SK-N-SH treated with all-trans-retinoic acid at 6 μM for 48 hours (cell line): ENCODE data around the gene MTCH1.
"Not testable (repeated sequence)": the region's sequence is repeated elsewhere in the genome, so short reads cannot be mapped to it uniquely, and the experiment has no call there.

Experiments used
- ATAC-seq: fragments of 200-7000 bp; cut with Tn5 transposase; 3 replicates; pipeline ENCODE4 v1.9.1; 2020; ENCODE audit warnings: mild to moderate bottlenecking, moderate library complexity
- ARNTL ChIP-seq: fragments of 450-650 bp; formaldehyde crosslinking; IDR thresholded peaks from 2 replicates; pipeline ENCODE4 v1.5.0; 2020; ENCODE audit warnings: low read depth, mild to moderate bottlenecking, moderate library complexity, borderline replicate concordance
- CSDC2 ChIP-seq: fragments of 250-450 bp; sonication (Bioruptor Pico); IDR thresholded peaks from 2 replicates; pipeline ENCODE4 v1.5.0; 2020; ENCODE audit warnings: mild to moderate bottlenecking, moderate library complexity
- ESRRG ChIP-seq: fragments of 250-450 bp; sonication (Bioruptor Pico); IDR thresholded peaks from 2 replicates; pipeline ENCODE4 v1.6.1; 2021; ENCODE audit warnings: mild to moderate bottlenecking
- ISL1 ChIP-seq: fragments of 250-450 bp; sonication (Bioruptor Pico); IDR thresholded peaks from 2 replicates; pipeline ENCODE4 v2.1.2; 2022; ENCODE audit warnings: mild to moderate bottlenecking, moderate library complexity
- OSR1 ChIP-seq: fragments of 250-450 bp; sonication (Bioruptor Pico); IDR thresholded peaks from 2 replicates; pipeline ENCODE4 v1.8.0; 2022; ENCODE audit warnings: moderate library complexity, mild to moderate bottlenecking, inconsistent platforms
- PPARA ChIP-seq: fragments of 250-450 bp; sonication (Bioruptor Pico); IDR thresholded peaks from 2 replicates; pipeline ENCODE4 v1.5.0; 2020; ENCODE audit warnings: mild to moderate bottlenecking, borderline replicate concordance
- RARB ChIP-seq: fragments of 250-450 bp; sonication (Bioruptor Pico); IDR thresholded peaks from 2 replicates; pipeline ENCODE4 v1.8.0; 2021; ENCODE audit warnings: mild to moderate bottlenecking, moderate library complexity
- SNAI2 ChIP-seq: fragments of 250-450 bp; sonication (Bioruptor Pico); IDR thresholded peaks from 2 replicates; pipeline ENCODE4 v1.5.0; 2020; ENCODE audit warnings: mild to moderate bottlenecking, moderate library complexity
- TCF4 ChIP-seq: fragments of 250-450 bp; sonication (Bioruptor Pico); IDR thresholded peaks from 2 replicates; pipeline ENCODE4 v1.8.0; 2021; ENCODE audit warnings: mild to moderate bottlenecking, moderate library complexity, borderline replicate concordance
- ZFP3 ChIP-seq: fragments of 250-450 bp; sonication (Bioruptor Pico); IDR thresholded peaks from 2 replicates; pipeline ENCODE4 v1.5.0; 2020; ENCODE audit warnings: mild to moderate bottlenecking, moderate library complexity
- ZFP30 ChIP-seq: fragments of 450-650 bp; formaldehyde crosslinking; IDR thresholded peaks from 2 replicates; pipeline ENCODE4 v1.5.0; 2022; ENCODE audit warnings: mild to moderate bottlenecking, moderate library complexity
- ZNF70 ChIP-seq: fragments of 450-650 bp; formaldehyde crosslinking; IDR thresholded peaks from 2 replicates; pipeline ENCODE4 v1.5.0; 2020; ENCODE audit warnings: mild to moderate bottlenecking, moderate library complexity
- ZNF8 ChIP-seq: fragments of 450-650 bp; formaldehyde crosslinking; IDR thresholded peaks from 2 replicates; pipeline ENCODE4 v1.5.0; 2020; ENCODE audit warnings: mild to moderate bottlenecking, moderate library complexity
- TF ChIP-seq, protein P1 (sequence below): fragments of 250-450 bp; sonication (Bioruptor Pico); IDR thresholded peaks from 2 replicates; pipeline ENCODE4 v1.5.0; 2020; ENCODE audit warnings: mild to moderate bottlenecking, moderate library complexity
- TF ChIP-seq, protein P2 (sequence below): fragments of 250-450 bp; sonication (Bioruptor Pico); IDR thresholded peaks from 2 replicates; pipeline ENCODE4 v1.8.0; 2020; ENCODE audit warnings: mild to moderate bottlenecking, moderate library complexity, borderline replicate concordance
- TF ChIP-seq, protein P3 (sequence below): fragments of 250-450 bp; sonication (Bioruptor Pico); IDR thresholded peaks from 2 replicates; pipeline ENCODE4 v1.8.0; 2021; ENCODE audit warnings: low read depth, mild to moderate bottlenecking, moderate library complexity, borderline replicate concordance
- TF ChIP-seq, protein P4 (sequence below): fragments of 250-450 bp; sonication (Bioruptor Pico); IDR thresholded peaks from 2 replicates; pipeline ENCODE4 v1.5.1; 2021; ENCODE audit warnings: mild to moderate bottlenecking, moderate library complexity
- TF ChIP-seq, protein P5 (sequence below): fragments of 250-450 bp; sonication (Bioruptor Pico); IDR thresholded peaks from 2 replicates; pipeline ENCODE4 v1.5.1; 2020; ENCODE audit warnings: low read depth, mild to moderate bottlenecking, moderate library complexity

The MTCH1 gene

DNA sequence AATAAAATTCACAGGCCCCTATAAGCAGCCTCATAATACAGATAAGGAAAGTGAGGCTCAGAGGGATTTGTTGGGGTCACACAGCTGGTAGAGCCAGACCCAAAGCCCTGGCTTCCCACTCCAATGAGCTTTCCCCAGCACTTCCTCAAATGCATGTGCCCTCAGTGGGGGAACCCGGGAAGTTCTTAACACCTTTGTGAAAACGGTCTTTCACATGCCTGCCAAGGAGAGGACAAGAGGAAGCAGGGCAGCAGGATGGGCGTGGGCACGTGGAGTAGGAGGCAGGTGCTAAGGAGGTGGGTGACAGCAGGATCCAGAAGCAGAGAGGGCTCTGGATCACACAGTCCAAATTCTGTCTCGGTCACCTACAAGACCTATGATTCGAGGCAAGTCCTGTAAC is 30.9 kb downstream of the MTCH1 start:
- no peak for ATAC-seq

DNA sequence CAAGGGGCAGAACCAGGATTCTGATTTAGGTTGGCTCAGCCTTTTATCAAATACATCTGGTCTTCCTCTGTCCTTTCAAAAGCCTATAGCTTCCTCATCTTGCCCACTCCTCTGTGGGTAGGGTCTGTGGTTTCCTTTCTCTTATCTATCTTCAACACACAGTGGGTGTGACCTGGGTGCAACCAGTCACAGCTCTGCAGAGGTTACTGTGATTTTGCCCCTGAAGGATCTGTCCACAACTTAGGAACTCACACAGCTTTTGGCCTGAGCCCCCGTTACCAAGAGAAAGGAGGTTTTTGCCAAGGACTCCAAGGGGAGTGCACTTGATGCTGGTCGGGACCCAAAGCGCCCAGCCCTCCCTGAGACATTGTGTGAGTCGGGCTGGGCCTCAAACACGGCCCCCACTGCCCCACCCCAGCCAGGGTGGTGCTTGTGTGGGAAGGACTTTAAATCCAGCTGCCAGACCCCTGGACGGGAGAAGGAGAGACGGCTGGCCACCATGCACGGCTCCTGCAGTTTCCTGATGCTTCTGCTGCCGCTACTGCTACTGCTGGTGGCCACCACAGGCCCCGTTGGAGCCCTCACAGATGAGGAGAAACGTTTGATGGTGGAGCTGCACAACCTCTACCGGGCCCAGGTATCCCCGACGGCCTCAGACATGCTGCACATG is 31.6 kb downstream of the MTCH1 start, which contains the start of gene PI16:
TSS of gene PI16 (plus strand) at position 477 of the 670 bp plus-strand sequence. CDS start at position 500, 23 bp downstream.
- no peak for TF ChIP-seq RARB (CRISPR knock-in tag)
- TF ChIP-seq ISL1: no peak
- no peak for TF ChIP-seq ZFP30 (CRISPR knock-in tag)
- TF ChIP-seq ZFP3 (CRISPR knock-in tag): no peak
- no peak for TF ChIP-seq ZNF70 (CRISPR knock-in tag)
- TF ChIP-seq, protein P1, sequence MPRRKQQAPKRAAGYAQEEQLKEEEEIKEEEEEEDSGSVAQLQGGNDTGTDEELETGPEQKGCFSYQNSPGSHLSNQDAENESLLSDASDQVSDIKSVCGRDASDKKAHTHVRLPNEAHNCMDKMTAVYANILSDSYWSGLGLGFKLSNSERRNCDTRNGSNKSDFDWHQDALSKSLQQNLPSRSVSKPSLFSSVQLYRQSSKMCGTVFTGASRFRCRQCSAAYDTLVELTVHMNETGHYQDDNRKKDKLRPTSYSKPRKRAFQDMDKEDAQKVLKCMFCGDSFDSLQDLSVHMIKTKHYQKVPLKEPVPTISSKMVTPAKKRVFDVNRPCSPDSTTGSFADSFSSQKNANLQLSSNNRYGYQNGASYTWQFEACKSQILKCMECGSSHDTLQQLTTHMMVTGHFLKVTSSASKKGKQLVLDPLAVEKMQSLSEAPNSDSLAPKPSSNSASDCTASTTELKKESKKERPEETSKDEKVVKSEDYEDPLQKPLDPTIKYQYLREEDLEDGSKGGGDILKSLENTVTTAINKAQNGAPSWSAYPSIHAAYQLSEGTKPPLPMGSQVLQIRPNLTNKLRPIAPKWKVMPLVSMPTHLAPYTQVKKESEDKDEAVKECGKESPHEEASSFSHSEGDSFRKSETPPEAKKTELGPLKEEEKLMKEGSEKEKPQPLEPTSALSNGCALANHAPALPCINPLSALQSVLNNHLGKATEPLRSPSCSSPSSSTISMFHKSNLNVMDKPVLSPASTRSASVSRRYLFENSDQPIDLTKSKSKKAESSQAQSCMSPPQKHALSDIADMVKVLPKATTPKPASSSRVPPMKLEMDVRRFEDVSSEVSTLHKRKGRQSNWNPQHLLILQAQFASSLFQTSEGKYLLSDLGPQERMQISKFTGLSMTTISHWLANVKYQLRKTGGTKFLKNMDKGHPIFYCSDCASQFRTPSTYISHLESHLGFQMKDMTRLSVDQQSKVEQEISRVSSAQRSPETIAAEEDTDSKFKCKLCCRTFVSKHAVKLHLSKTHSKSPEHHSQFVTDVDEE: no peak
- TF ChIP-seq, protein P2, sequence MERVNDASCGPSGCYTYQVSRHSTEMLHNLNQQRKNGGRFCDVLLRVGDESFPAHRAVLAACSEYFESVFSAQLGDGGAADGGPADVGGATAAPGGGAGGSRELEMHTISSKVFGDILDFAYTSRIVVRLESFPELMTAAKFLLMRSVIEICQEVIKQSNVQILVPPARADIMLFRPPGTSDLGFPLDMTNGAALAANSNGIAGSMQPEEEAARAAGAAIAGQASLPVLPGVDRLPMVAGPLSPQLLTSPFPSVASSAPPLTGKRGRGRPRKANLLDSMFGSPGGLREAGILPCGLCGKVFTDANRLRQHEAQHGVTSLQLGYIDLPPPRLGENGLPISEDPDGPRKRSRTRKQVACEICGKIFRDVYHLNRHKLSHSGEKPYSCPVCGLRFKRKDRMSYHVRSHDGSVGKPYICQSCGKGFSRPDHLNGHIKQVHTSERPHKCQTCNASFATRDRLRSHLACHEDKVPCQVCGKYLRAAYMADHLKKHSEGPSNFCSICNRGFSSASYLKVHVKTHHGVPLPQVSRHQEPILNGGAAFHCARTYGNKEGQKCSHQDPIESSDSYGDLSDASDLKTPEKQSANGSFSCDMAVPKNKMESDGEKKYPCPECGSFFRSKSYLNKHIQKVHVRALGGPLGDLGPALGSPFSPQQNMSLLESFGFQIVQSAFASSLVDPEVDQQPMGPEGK (CRISPR knock-in tag): no peak
- TF ChIP-seq, protein P3, sequence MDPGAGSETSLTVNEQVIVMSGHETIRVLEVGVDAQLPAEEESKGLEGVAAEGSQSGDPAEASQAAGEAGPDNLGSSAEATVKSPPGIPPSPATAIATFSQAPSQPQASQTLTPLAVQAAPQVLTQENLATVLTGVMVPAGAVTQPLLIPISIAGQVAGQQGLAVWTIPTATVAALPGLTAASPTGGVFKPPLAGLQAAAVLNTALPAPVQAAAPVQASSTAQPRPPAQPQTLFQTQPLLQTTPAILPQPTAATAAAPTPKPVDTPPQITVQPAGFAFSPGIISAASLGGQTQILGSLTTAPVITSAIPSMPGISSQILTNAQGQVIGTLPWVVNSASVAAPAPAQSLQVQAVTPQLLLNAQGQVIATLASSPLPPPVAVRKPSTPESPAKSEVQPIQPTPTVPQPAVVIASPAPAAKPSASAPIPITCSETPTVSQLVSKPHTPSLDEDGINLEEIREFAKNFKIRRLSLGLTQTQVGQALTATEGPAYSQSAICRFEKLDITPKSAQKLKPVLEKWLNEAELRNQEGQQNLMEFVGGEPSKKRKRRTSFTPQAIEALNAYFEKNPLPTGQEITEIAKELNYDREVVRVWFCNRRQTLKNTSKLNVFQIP (CRISPR knock-in tag): no peak
- no peak for TF ChIP-seq SNAI2 (CRISPR knock-in tag)
- TF ChIP-seq PPARA (CRISPR knock-in tag): no peak
- no peak for ATAC-seq

More for the DNA sequence above, 30.9 kb downstream of the MTCH1 start:
- no peak for TF ChIP-seq SNAI2 (CRISPR knock-in tag)
- TF ChIP-seq, protein P4, sequence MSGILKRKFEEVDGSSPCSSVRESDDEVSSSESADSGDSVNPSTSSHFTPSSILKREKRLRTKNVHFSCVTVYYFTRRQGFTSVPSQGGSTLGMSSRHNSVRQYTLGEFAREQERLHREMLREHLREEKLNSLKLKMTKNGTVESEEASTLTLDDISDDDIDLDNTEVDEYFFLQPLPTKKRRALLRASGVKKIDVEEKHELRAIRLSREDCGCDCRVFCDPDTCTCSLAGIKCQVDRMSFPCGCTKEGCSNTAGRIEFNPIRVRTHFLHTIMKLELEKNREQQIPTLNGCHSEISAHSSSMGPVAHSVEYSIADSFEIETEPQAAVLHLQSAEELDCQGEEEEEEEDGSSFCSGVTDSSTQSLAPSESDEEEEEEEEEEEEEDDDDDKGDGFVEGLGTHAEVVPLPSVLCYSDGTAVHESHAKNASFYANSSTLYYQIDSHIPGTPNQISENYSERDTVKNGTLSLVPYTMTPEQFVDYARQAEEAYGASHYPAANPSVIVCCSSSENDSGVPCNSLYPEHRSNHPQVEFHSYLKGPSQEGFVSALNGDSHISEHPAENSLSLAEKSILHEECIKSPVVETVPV (CRISPR knock-in tag): no peak

DNA sequence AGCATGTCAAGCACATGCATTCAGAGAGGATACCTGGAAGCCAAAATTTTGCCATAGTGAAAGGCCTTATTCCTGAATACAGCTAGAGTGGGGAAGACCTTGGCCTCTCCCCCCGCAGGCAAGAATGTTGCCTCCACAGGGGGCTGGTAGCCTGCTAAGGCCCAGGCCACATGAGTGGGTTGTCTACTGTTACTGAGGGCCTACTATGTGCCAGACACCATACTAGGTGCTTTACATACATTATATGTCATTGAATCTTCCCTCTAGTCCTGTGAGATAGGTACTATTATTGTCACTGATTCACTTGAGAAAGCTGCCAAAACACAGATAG is 32.1 kb downstream of the MTCH1 start:
- no peak for ATAC-seq
- no peak for TF ChIP-seq OSR1
- TF ChIP-seq ZNF70 (CRISPR knock-in tag): no peak
- no peak for TF ChIP-seq ESRRG (CRISPR knock-in tag)
- no peak for TF ChIP-seq ZNF8 (CRISPR knock-in tag)
- TF ChIP-seq SNAI2 (CRISPR knock-in tag): no peak
- TF ChIP-seq, protein P3 (CRISPR knock-in tag): no peak
- TF ChIP-seq, protein P5, sequence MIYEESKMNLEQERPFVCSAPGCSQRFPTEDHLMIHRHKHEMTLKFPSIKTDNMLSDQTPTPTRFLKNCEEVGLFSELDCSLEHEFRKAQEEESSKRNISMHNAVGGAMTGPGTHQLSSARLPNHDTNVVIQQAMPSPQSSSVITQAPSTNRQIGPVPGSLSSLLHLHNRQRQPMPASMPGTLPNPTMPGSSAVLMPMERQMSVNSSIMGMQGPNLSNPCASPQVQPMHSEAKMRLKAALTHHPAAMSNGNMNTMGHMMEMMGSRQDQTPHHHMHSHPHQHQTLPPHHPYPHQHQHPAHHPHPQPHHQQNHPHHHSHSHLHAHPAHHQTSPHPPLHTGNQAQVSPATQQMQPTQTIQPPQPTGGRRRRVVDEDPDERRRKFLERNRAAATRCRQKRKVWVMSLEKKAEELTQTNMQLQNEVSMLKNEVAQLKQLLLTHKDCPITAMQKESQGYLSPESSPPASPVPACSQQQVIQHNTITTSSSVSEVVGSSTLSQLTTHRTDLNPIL: no peak

DNA sequence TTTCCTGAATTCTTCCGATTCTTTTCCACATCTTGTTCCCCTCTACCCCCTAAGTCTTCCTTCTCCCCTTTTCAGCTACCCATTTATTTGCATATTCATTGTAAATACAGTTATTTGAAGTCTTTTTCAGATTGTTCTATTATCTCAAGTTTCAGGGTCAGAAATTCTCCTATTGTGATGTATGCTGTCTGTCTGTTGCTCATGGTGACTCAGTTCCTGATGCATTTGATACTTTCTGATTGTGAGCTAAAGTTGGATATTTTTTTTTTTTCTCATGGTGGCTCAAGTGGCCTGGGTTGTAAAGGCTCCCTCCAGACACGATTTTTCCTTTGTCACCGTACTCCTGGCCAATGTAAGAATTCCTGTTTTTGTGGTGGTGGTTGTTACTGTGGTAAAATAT is 36.4 kb downstream of the MTCH1 start:
- TF ChIP-seq ISL1 (no peak), CSDC2 (CRISPR knock-in tag) (no peak), ZFP30 (CRISPR knock-in tag) (no peak), ARNTL (CRISPR knock-in tag) (no peak), TCF4 (CRISPR knock-in tag) (no peak), PPARA (CRISPR knock-in tag) (no peak), ZNF8 (CRISPR knock-in tag) (no peak)
- TF ChIP-seq, protein P2 (CRISPR knock-in tag): no peak
- peak; percentile 73 for ATAC-seq

DNA sequence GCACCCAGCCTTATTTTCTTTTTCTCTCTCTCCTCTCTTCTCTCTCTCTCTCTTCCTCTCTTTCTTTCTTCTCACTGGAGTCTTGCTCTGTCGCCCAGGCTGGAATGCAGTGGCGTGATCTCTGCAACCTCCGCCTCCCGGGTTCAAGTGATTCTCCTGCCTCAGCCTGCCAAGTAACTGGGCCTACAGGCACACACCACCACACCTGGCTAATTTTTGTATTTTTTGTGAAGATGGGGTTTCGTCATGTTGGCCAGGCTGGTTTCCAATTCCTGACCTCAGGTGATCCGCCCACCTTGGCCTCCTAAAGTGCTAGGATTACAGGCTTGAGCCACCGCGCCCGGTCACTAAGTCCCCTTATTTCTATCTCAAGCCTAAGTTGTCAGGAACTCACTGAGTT is 36.9 kb downstream of the MTCH1 start:
- ATAC-seq: not testable (repeated sequence)
